GM12878 (cell line): ENCODE data around the gene MYO10. TPM values are rescaled to one million over a fixed set of nuclear protein-coding genes. Genes with fewer than 3 reads are reported as not detected.
A peak's percentile ranks its signal among the peaks of the same experiment; 100 is the strongest.
"Not testable (repeated sequence)": the region's sequence is repeated elsewhere in the genome, so short reads cannot be mapped to it uniquely, and the experiment has no call there.

Experiments used
- ATAC-seq: fragments of 200-7000 bp; cut with Tn5 transposase; 3 replicates; pipeline ENCODE4 v1.9.1; 2020; ENCODE audit warnings: mild to moderate bottlenecking, moderate library complexity
- BruUV-seq: library from RNA; stranded (reverse); fragments of 400-500 nt; replicated peaks from 2 replicates; lab custom pipeline; 2021; lab: Mats Ljungman, UMichigan
- CTCF ChIA-PET: fragments of 300-600 bp; sonication (Branson Sonifier 250); formaldehyde crosslinking; extraction: SDS; loops from one replicate; lab custom pipeline; 2021; ENCODE audit warnings: inconsistent platforms; lab: Yijun Ruan, JAX
- POLR2A ChIA-PET: fragments of 350-600 bp; formaldehyde crosslinking; extraction: SDS; loops from one replicate; lab custom pipeline; 2021; ENCODE audit warnings: inconsistent platforms; lab: Charles Lee
- RAD21 ChIA-PET: fragments of 300-600 bp; sonication (Branson Sonifier 250); formaldehyde crosslinking; loops from one replicate; lab custom pipeline; 2023; ENCODE audit warnings: antibody characterized with exemption; ENCODE audit not compliant: unreplicated experiment; lab: Charles Lee
- SMC1A ChIA-PET: fragments of 300-600 bp; sonication (Branson Sonifier 250); formaldehyde crosslinking; loops from one replicate; lab custom pipeline; 2023; ENCODE audit not compliant: unreplicated experiment, uncharacterized antibody; lab: Charles Lee
- DNase-seq: peaks from one replicate; pipeline ENCODE4 v3.0.0-alpha.2; 2011; ENCODE audit warnings: low read depth, low spot score
- FAIRE-seq: peaks from 3 replicates; lab custom pipeline; 2011; peaks lifted over from hg19 to GRCh38; lab: Jason Lieb, UNC
- H2AFZ ChIP-seq: 2 replicates; pipeline ENCODE4 v1.6.0; 2011; ENCODE audit warnings: low read depth, low read length, control low read depth; ENCODE audit not compliant: control insufficient read depth
- H3K27ac ChIP-seq: 2 replicates; pipeline ENCODE4 v1.5.1; 2011; ENCODE audit warnings: control low read depth; ENCODE audit not compliant: control insufficient read depth, insufficient read depth
- H3K27me3 ChIP-seq, 2 experiments: replicated peaks in 1 of 2; 2 replicates each; pipeline versions ENCODE4 v1.6.0 to v1.6.1; 2011; ENCODE audit warnings: low read length in 1 of 2; ENCODE audit not compliant: control insufficient read depth in 2 of 2, insufficient read depth in 2 of 2
- H3K36me3 ChIP-seq, 2 experiments: 2 replicates each; pipeline ENCODE4 v1.5.1; 2011; ENCODE audit warnings: low read length in 1 of 2; ENCODE audit not compliant: control insufficient read depth in 2 of 2, insufficient read depth in 2 of 2
- H3K4me1 ChIP-seq: 2 replicates; pipeline ENCODE4 v1.6.1; 2011; ENCODE audit warnings: mild to moderate bottlenecking, low read length, moderate library complexity, mixed read lengths; ENCODE audit not compliant: control insufficient read depth, insufficient read depth
- H3K4me2 ChIP-seq: 2 replicates; pipeline ENCODE4 v1.6.0; 2011; ENCODE audit warnings: control low read depth; ENCODE audit not compliant: control insufficient read depth, insufficient read depth
- H3K4me3 ChIP-seq: fragments of 200-600 bp; sonication (generic); 2 replicates; pipeline ENCODE4 v1.5.1; 2016
- H3K79me2 ChIP-seq: 2 replicates; pipeline ENCODE4 v1.6.0; 2011; ENCODE audit warnings: low read length; ENCODE audit not compliant: control insufficient read depth, insufficient read depth
- H3K9ac ChIP-seq: 2 replicates; pipeline ENCODE4 v1.8.0; 2011; ENCODE audit warnings: low read length, control low read depth, mixed read lengths; ENCODE audit not compliant: control insufficient read depth, insufficient read depth
- H3K9me3 ChIP-seq: replicated peaks from 3 replicates; pipeline ENCODE4 v1.5.1; 2011; ENCODE audit warnings: mild to moderate bottlenecking, low read length; ENCODE audit not compliant: control insufficient read depth, insufficient read depth
- H4K20me1 ChIP-seq: 2 replicates; pipeline ENCODE4 v1.6.0; 2011; ENCODE audit not compliant: control insufficient read depth, insufficient read depth
- ESRRA ChIP-seq: IDR thresholded peaks from 2 replicates; pipeline ENCODE4 v1.6.1; 2012; ENCODE audit warnings: mild to moderate bottlenecking, low read length, improper control_type of control experiment
- IRF3 ChIP-seq: fragments of 450-650 bp; IDR thresholded peaks from 2 replicates; pipeline ENCODE4 v1.6.1; 2014; ENCODE audit warnings: mild to moderate bottlenecking
- NBN ChIP-seq: fragments of 450-650 bp; IDR thresholded peaks from 2 replicates; pipeline ENCODE4 v1.6.1; 2016
- NFYB ChIP-seq: IDR thresholded peaks from 2 replicates; pipeline ENCODE4 v1.6.1; 2011; ENCODE audit warnings: low read depth, mild to moderate bottlenecking, low read length, improper control_type of control experiment, moderate library complexity; ENCODE audit not compliant: insufficient read depth
- POLR2AphosphoS5 ChIP-seq: IDR thresholded peaks from 2 replicates; pipeline ENCODE4 v1.6.1; 2011; ENCODE audit warnings: mild to moderate bottlenecking, low read length, inconsistent platforms
- RUNX3 ChIP-seq: IDR thresholded peaks from 2 replicates; pipeline ENCODE4 v1.6.1; 2012; ENCODE audit warnings: low read length, inconsistent platforms
- SIX5 ChIP-seq: IDR thresholded peaks from 2 replicates; pipeline ENCODE4 v1.6.1; 2011; ENCODE audit warnings: mild to moderate bottlenecking, low read depth, low read length, moderate library complexity; ENCODE audit not compliant: severe bottlenecking
- SMARCA5 ChIP-seq: fragments of 450-650 bp; IDR thresholded peaks from 2 replicates; pipeline ENCODE4 v1.6.1; 2017; ENCODE audit warnings: mild to moderate bottlenecking
- ZNF592 ChIP-seq: fragments of 450-650 bp; IDR thresholded peaks from 2 replicates; pipeline ENCODE4 v1.6.1; 2017; ENCODE audit warnings: mild to moderate bottlenecking, moderate library complexity
- WGBS: methylation state at CpG from one replicate; pipeline ENCODE4 v1.1.6; 2016; ENCODE audit warnings: low lambda C conversion rate; ENCODE audit not compliant: insufficient replicate concordance, insufficient coverage; ENCODE audit errors: missing lambda C conversion rate; 5-methylcytosine and 5-hydroxymethylcytosine counted together
- in situ Hi-C: fragments of 300-500 bp; cut with MboI; formaldehyde crosslinking; loops from 9 replicates; pipeline ENCODE4 v1.14.3; 2018; ENCODE audit warnings: mixed read lengths
- intact Hi-C: fragments of 100-400 bp; cut with micrococcal nuclease; formaldehyde crosslinking; loops from one replicate; pipeline ENCODE4 v1.14.2; 2022; ENCODE audit not compliant: unreplicated experiment
- polyA plus RNA-seq, 11 experiments: library from polyadenylated mRNA; depleted of rRNA in 4 of 11; unstranded in 6 of 11; stranded (reverse) in 5 of 11; fragments of >200 nt; fragmentation: Nextera tagmentation in 4 of 11; fragmentation: Illumina TruSeq in 1 of 11; extraction: Ambion mirVana in 4 of 11; extraction: Trizol in 1 of 11; gene quantifications; 1 replicate in 1 of 11; 2 replicates in 10 of 11; pipeline versions ENCODE4 v1.2.1 to v1.2.3, GENCODE V29; 2011 to 2016; ENCODE audit warnings: inconsistent platforms in 2 of 11, missing spikeins in 2 of 11, low read depth in 1 of 11
- total RNA-seq, 4 experiments: library from RNA; depleted of rRNA in 3 of 4; stranded (reverse); fragments of >200 nt in 3 of 4; fragmentation: Illumina TruSeq in 1 of 4; extraction: Trizol in 1 of 4; gene quantifications; 2 replicates each; pipeline versions ENCODE4 v1.2.1 to v1.2.3, GENCODE V29; 2013 to 2021

MYO10 gene
- total and polyA plus RNA-seq, 10 of the 15 experiments (the other 5 are each of a cell fraction or from before 2014, with no cell fraction given): 0.02 to 0.77 (median 0.17) TPM

GRCh38 chr5:16985304-16985703, 49.2 kb upstream of the MYO10 start:
- CTCF ChIA-PET: interaction anchor here (1.2 kb wide), 1 partner anchor 147 kb away, joined by 3 read pairs; no protein-coding TSS in a partner anchor
- H3K36me3 ChIP-seq, SMC1A ChIA-PET, ATAC-seq, H3K9ac ChIP-seq, POLR2A ChIA-PET, H4K20me1 ChIP-seq, H3K27ac ChIP-seq, H3K79me2 ChIP-seq, BruUV-seq, H2AFZ ChIP-seq, H3K4me3 ChIP-seq, H3K9me3 ChIP-seq, in situ Hi-C loops, H3K27me3 ChIP-seq, FAIRE-seq, H3K4me2 ChIP-seq, RAD21 ChIA-PET, H3K4me1 ChIP-seq, DNase-seq, intact Hi-C loops: not testable (repeated sequence)
- 0 out of 2 replicates have a peak, but pooled peaks have one; percentile 27 for TF ChIP-seq NFYB
- WGBS: 29% methylated on average over 7 of the region's 7 CpGs

DNA sequence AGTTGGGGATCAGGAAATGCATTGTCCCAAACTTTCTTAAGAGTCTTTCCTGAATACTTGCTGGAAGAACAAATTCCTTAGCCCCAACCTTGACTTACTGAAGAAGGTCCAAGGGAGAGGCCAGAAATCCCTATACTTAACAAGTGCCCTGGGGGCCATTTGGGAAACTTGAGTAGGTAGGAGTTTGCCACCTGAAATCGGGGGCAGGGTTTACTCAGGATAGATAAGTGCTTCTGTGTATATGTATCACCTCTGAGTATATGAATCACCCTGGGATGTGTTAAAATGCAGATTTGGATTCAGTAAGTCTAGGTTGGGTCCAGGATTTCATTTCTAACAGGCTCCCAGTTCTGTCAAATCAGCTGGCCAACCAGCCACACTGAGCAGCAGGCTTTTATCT, 47.9 kb upstream of the MYO10 start:
- Histone ChIP-seq H3K79me2 (no peaks in the 10 kb centered on the region), H2AFZ (no peak overlapping the region), H3K36me3 (no peaks in the 10 kb centered on the region), H3K4me2 (no peak overlapping the region), H3K27me3 (no peaks in the 10 kb centered on the region), H3K4me1 (no peaks in the 10 kb centered on the region), H4K20me1 (no peaks in the 10 kb centered on the region), H3K9me3 (no peaks in the 10 kb centered on the region), H3K9ac (no peak overlapping the region), H3K4me3 (no peak overlapping the region), H3K27ac (no peak overlapping the region)
- CTCF ChIA-PET: no interaction called here
- TF ChIP-seq SIX5: no peak
- TF ChIP-seq SMARCA5: no peak
- TF ChIP-seq ESRRA: no peak
- no peak for TF ChIP-seq IRF3
- no peak for TF ChIP-seq ZNF592
- TF ChIP-seq NBN: no peak
- no peak for TF ChIP-seq POLR2AphosphoS5
- no peak for TF ChIP-seq RUNX3
- no peak for ATAC-seq
- intact Hi-C loops: no loop called here
- SMC1A ChIA-PET: no interaction called here
- in situ Hi-C loops: no loop called here
- WGBS: 0% methylated on average over 1 of the region's 1 CpG
- no peak for FAIRE-seq
- POLR2A ChIA-PET: no interaction called here
- BruUV-seq: no TSS peak
- DNase-seq: no peak
- RAD21 ChIA-PET: no interaction called here
